Heart left ventricle (tissue), 16 donors: ENCODE measurements around the gene SIRT5. TPM values are rescaled to one million over a fixed set of nuclear protein-coding genes. Genes with fewer than 3 reads are reported as not detected.

Experiments
- ATAC-seq, 4 donors: fragments of 200-7000 bp; cut with Tn5 transposase; one replicate each; pipeline ENCODE4 v1.9.1; 2020 to 2022; ENCODE audit warnings: moderate library complexity in 4 of 4, mild to moderate bottlenecking in 3 of 4, moderate number of reproducible peaks in 1 of 4
- DNase-seq, 5 donors: peaks; one replicate each; pipeline ENCODE4 v3.0.0-alpha.2; 2020
- H3K27ac ChIP-seq, 12 donors: fragments of 200-600 bp; sonication (generic) in 4 of 12; one replicate each; pipeline versions ENCODE4 v1.5.0 to v1.8.0; 2016 to 2022; ENCODE audit warnings: mild to moderate bottlenecking in 2 of 12
- H3K27me3 ChIP-seq, 9 donors: fragments of 200-600 bp; sonication (generic) in 2 of 9; one replicate each; pipeline versions ENCODE4 v1.5.1 to v1.8.0; 2016 to 2022; ENCODE audit warnings: mild to moderate bottlenecking in 3 of 9
- H3K36me3 ChIP-seq, 9 donors: fragments of 200-600 bp; sonication (generic) in 2 of 9; one replicate each; pipeline versions ENCODE4 v1.5.0 to v1.8.0; 2018 to 2022; ENCODE audit warnings: mild to moderate bottlenecking in 2 of 9
- H3K4me1 ChIP-seq, 12 donors: fragments of 200-600 bp; sonication (generic) in 4 of 12; one replicate each; pipeline versions ENCODE4 v1.5.0 to v1.8.0; 2016 to 2022; ENCODE audit warnings: mild to moderate bottlenecking in 3 of 12
- H3K4me3 ChIP-seq, 12 donors: fragments of 200-600 bp; sonication (generic) in 4 of 12; one replicate each; pipeline versions ENCODE4 v1.5.0 to v1.8.0; 2017 to 2022; ENCODE audit warnings: mild to moderate bottlenecking in 9 of 12, moderate library complexity in 4 of 12
- H3K9me3 ChIP-seq, 12 donors: fragments of 200-600 bp; sonication (generic) in 4 of 12; one replicate each; pipeline versions ENCODE4 v1.5.0 to v1.8.0; 2016 to 2022; ENCODE audit warnings: mild to moderate bottlenecking in 1 of 12
- POLR2A ChIP-seq, 2 donors: fragments of 450-650 bp; IDR thresholded peaks; one replicate each; pipeline ENCODE4 v1.6.1; 2017; ENCODE audit warnings: antibody characterized with exemption in 2 of 2, mild to moderate bottlenecking in 2 of 2, moderate library complexity in 2 of 2
- WGBS, 4 donors: extraction: QIAGEN DNeasy Blood & Tissue Kit in 2 of 4; methylation state at CpG; one replicate each; pipeline versions ENCODE4 v1.1.5 to v1.1.7; 2013 to 2018; 5-methylcytosine and 5-hydroxymethylcytosine counted together
- intact Hi-C, 10 donors: fragments of 100-400 bp; cut with DNase I; formaldehyde crosslinking; loops; one replicate each; pipeline versions ENCODE4 v1.11.1 to v1.14.2; 2022
- polyA plus RNA-seq, 2 donors: library from polyadenylated mRNA; stranded (reverse); fragments of 200-250 nt; gene quantifications; one replicate each; pipeline ENCODE4 v1.2.3, GENCODE V29; 2013
- total RNA-seq, 9 donors: library from RNA; depleted of rRNA in 2 of 9; stranded (reverse); fragments of >200 nt in 2 of 9; fragmentation: NEBNext Ultra II Directional in 3 of 9; extraction: Animal tissue kit (Norgen Biotek cat#: 25700) in 3 of 9; gene quantifications; one replicate each; pipeline versions ENCODE4 v1.1.0 to v1.2.4, GENCODE V29; 2016 to 2023
- TF ChIP-seq, protein P1 (sequence below), 12 donors: fragments of 200-600 bp; sonication (generic) in 4 of 12; IDR thresholded peaks; one replicate each; pipeline versions ENCODE4 v1.5.0 to v1.8.0; 2018 to 2022; ENCODE audit warnings: antibody characterized with exemption in 12 of 12, mild to moderate bottlenecking in 5 of 12
- donor health status: ischemic (EF 13 %, LVEDD 7.1; RV severe dilation, severe dysfunction).
- donor health status: healthy with polysubstance abuse.
- donor health status: DM: no; HTN: yes; CAD: no.
- donor health status: DM: no; HTN: no; CAD: no.
- donor health status: ischemic (EF 25% LVEDD 6.9; RV normal size, moderate dysfunction).
- donor health status: ischemic (EF 25% LVEDD 5.7; RV mildly dilated, moderate dysfunction).
- donor health status: healthy.
- donor health status: DM: yes; HTN: yes; CAD: no.
- donor health status: ischemic (EF 35%, LVEDD 5.7; RV mildly dilated, moderate dysfunction).
- donor health status: nonischemic (EF 11% LVEDD 7.7; RV severe dilation, severe dysfunction).
- donor health status: DM: yes; HTN: yes; CAD: no.
- donor health status: PGD.
- donor health status: ischemic (EF 29% LVEDD 5.4; RV normal size, mild dysfunction).
- donor health status: nonischemic (EF 23%, LVEDD 6.1; RV moderate dilation, normal function).

Gene SIRT5
- total and polyA plus RNA-seq, 11 donors, result 13.1 to 60.0 (median 37.1) TPM

DNA sequence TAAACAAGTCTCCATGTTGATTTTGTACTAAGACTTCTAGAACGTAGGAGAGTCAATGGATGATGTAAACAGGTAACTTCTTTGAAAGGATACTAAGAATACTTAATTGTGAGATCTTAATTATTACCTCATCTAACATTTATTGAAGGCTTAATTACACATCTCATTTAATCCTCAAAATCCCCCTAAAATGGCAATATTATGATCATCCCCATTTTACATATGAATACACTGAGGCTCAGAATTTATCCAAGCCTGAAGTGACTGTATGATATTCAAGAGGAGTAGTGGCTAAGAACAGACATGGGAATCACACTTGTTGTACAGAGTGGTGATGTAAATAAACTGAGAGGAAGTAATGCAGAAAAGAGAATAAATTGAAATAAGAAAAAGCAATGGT lies 63.6 kb downstream of the SIRT5 start:
- Histone ChIP-seq H3K4me1 (peaks cover 0 to 18% (median 0%) of the 10 kb centered on the region in 12 donors), H3K36me3 (peaks cover 0 to 77% (median 64%) of the 10 kb centered on the region in 9 donors), H3K9me3 (no peaks in the 10 kb centered on the region), H3K27me3 (no peaks in the 10 kb centered on the region), H3K27ac (no peak overlapping the region), H3K4me3 (no peak overlapping the region)
- WGBS, 4 donors, result 92 to 100% (median 97%) methylated on average over 1 of the region's 1 CpG
- TF ChIP-seq, protein P1, sequence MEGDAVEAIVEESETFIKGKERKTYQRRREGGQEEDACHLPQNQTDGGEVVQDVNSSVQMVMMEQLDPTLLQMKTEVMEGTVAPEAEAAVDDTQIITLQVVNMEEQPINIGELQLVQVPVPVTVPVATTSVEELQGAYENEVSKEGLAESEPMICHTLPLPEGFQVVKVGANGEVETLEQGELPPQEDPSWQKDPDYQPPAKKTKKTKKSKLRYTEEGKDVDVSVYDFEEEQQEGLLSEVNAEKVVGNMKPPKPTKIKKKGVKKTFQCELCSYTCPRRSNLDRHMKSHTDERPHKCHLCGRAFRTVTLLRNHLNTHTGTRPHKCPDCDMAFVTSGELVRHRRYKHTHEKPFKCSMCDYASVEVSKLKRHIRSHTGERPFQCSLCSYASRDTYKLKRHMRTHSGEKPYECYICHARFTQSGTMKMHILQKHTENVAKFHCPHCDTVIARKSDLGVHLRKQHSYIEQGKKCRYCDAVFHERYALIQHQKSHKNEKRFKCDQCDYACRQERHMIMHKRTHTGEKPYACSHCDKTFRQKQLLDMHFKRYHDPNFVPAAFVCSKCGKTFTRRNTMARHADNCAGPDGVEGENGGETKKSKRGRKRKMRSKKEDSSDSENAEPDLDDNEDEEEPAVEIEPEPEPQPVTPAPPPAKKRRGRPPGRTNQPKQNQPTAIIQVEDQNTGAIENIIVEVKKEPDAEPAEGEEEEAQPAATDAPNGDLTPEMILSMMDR (IDR thresholded peaks at IDR 0.05), result no peak
- no peak for TF ChIP-seq POLR2A (IDR thresholded peaks at IDR 0.05)
- intact Hi-C loops, result loop anchor here in 1 of 10 donors (10.0 kb wide), 1 partner anchor 137 kb away; no protein-coding TSS in a partner anchor
- ATAC-seq (no peak), DNase-seq (no peak)

DNA sequence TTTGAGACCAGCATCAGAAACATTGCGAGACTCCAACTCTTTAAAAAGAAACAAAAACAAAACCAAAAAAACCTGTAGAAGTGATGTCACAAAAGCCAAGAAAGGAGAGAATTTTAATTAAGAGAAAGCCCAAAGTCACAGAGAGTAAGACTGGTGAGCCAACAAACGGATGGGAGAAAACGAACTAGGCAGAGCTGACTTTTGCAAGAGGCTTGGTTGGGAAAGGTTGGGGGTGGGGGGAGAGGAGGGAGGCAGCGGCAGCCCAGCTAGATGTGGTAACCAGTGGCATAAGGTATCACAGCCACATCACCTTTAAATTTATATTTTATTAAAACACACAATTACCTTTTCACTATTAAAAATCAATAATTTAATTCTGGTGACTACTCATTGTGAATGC lies 64.2 kb downstream of the SIRT5 start:
- intact Hi-C loops, result loop anchor here in 1 of 10 donors (10.0 kb wide), 1 partner anchor 136 kb away; no protein-coding TSS in a partner anchor
- H3K27me3 ChIP-seq, result no peaks in the 10 kb centered on the region
- H3K4me1 ChIP-seq, result peaks cover 0 to 18% (median 0%) of the 10 kb centered on the region in 12 donors
- no peaks in the 10 kb centered on the region for H3K9me3 ChIP-seq
- TF ChIP-seq, protein P1 (IDR thresholded peaks at IDR 0.05), result no peak
- no peak for TF ChIP-seq POLR2A (IDR thresholded peaks at IDR 0.05)
- H3K27ac ChIP-seq, result no peak overlapping the region
- 81 to 94% (median 91%) methylated on average over 4 of the region's 4 CpGs for WGBS, 4 donors
- no peak overlapping the region for H3K4me3 ChIP-seq
- peaks cover 0 to 77% (median 69%) of the 10 kb centered on the region in 9 donors for H3K36me3 ChIP-seq
- no peak for DNase-seq
- no peak for ATAC-seq

DNA sequence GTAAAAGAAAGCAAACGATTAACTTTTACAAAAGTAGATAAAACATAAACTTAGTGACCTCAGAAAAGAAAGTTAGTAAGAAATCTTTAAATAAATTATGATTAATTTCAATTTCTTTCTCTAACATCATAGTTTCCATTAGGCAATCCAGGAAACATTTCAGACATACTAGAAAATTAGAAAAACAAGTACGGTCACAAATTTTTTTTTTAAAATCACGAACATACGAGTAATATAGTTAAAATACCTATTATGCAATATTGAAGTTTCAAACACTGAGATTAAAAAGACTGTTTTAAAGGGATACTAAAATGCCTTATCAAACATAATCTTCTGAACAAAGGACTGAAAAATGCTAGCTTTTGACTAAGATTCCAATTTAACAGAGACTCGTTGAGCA lies 66.9 kb downstream of the SIRT5 start:
- no peaks in the 10 kb centered on the region for H3K27me3 ChIP-seq
- no peak overlapping the region for H3K4me3 ChIP-seq
- DNase-seq, result no peak
- whole genome bisulfite sequencing, 4 donors, result 75 to 82% (median 77%) methylated on average over 5 of the region's 5 CpGs
- H3K27ac ChIP-seq, result no peak overlapping the region
- intact Hi-C loops, result loop anchor here in 3 of 10 donors (10.0 kb wide), 3 partner anchors 53 to 123 kb away; no protein-coding TSS in a partner anchor
- ATAC-seq, result no peak
- peaks cover 0 to 9% (median 0%) of the 10 kb centered on the region in 12 donors for H3K4me1 ChIP-seq
- no peak for TF ChIP-seq POLR2A (IDR thresholded peaks at IDR 0.05)
- TF ChIP-seq, protein P1 (IDR thresholded peaks at IDR 0.05), result no peak
- no peaks in the 10 kb centered on the region for H3K9me3 ChIP-seq
- peaks cover 0 to 84% (median 71%) of the 10 kb centered on the region in 9 donors for H3K36me3 ChIP-seq

DNA sequence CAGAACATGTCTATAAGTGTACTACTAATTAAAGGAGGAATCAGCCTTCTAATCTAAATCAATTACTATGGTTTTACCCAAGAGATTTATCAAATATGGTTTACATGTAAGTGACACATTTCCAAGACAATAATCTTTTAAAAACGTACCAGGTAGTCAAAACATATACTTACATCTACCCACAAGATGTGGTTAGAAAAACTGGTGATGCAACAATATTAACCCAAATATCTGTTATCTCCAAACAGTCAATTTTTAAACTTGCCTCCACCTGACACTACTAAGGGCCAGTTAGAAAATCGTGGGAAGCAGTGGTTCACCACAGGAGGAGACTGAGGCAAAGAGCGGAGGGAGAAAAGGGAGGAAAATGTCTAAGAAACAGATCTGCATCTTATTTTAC lies 68.7 kb downstream of the SIRT5 start:
- ATAC-seq, result no peak
- Histone ChIP-seq H3K27ac (no peak overlapping the region), H3K36me3 (peaks cover 0 to 70% (median 54%) of the 10 kb centered on the region in 9 donors)

More for the DNA sequence above, 68.7 kb downstream of the SIRT5 start:
- no peak for DNase-seq
- H3K9me3 ChIP-seq, result no peaks in the 10 kb centered on the region
- intact Hi-C loops, result loop anchor here in 3 of 10 donors (10.0 kb wide), 3 partner anchors 52 to 122 kb away; no protein-coding TSS in a partner anchor
- no peak overlapping the region for H3K4me3 ChIP-seq
- no peaks in the 10 kb centered on the region for H3K27me3 ChIP-seq
- H3K4me1 ChIP-seq, result peaks cover 0 to 7% (median 0%) of the 10 kb centered on the region in 12 donors
- WGBS, 4 donors, result 89 to 95% (median 94%) methylated on average over 3 of the region's 3 CpGs
- TF ChIP-seq, protein P1 (IDR thresholded peaks at IDR 0.05), result no peak
- no peak for TF ChIP-seq POLR2A (IDR thresholded peaks at IDR 0.05)
